ENCODE results near the gene RORC.

Gene RORC

GRCh38 chr1:151825751-151826660 is 5.6 kb downstream of the RORC start:
- FAIRE-seq, result no peak

- no peak for FAIRE-seq
Observed at GRCh38 chr1:151825204-151825603, 6.4 kb downstream of the RORC start.

GRCh38 chr1:151823175-151823574 is 8.4 kb downstream of the RORC start:
- FAIRE-seq, result no peak

- FAIRE-seq, result no peak
Observed at GRCh38 chr1:151822404-151822803, 9.2 kb downstream of the RORC start.

- no peak for FAIRE-seq
Observed at GRCh38 chr1:151820940-151821339, 10.7 kb downstream of the RORC start.

GRCh38 chr1:151819976-151820623 is 11.5 kb downstream of the RORC start:
- FAIRE-seq, result no peak

GRCh38 chr1:151819227-151819835 is 12.3 kb downstream of the RORC start:
- FAIRE-seq, result no peak

- no peak for FAIRE-seq
Observed at GRCh38 chr1:151817353-151817730, 14.3 kb downstream of the RORC start.

GRCh38 chr1:151816548-151817352 is 14.9 kb downstream of the RORC start:
- FAIRE-seq, result no peak

GRCh38 chr1:151815716-151816327 is 15.8 kb downstream of the RORC start:
- no peak for FAIRE-seq

- FAIRE-seq, result no peak
Observed at GRCh38 chr1:151814971-151815545, 16.5 kb downstream of the RORC start.

- no peak for FAIRE-seq
Observed at GRCh38 chr1:151814426-151814825, 17.2 kb downstream of the RORC start.

GRCh38 chr1:151813271-151813977 is 18.2 kb downstream of the RORC start:
- no peak for FAIRE-seq

- FAIRE-seq, result no peak
Observed at GRCh38 chr1:151811181-151811580, 20.4 kb downstream of the RORC start.

GRCh38 chr1:151809985-151810556 is 21.5 kb downstream of the RORC start:
- no peak for FAIRE-seq

- no peak for FAIRE-seq
Observed at GRCh38 chr1:151809290-151809984, 22.2 kb downstream of the RORC start.

GRCh38 chr1:151807766-151808165 is 23.8 kb downstream of the RORC start:
- FAIRE-seq, result no peak

GRCh38 chr1:151807131-151807530 is 24.5 kb downstream of the RORC start:
- FAIRE-seq, result no peak

GRCh38 chr1:151806170-151806569 is 25.4 kb downstream of the RORC start:
- FAIRE-seq, result no peak

GRCh38 chr1:151805066-151805820 is 26.4 kb downstream of the RORC start, which contains the start of gene LINGO4:
Gene LINGO4, minus strand, starts transcription at chr1:151805419. Its CDS starts 2,715 bp downstream, at chr1:151802704.
- no peak for FAIRE-seq
